ENCODE measurements around the gene PANX2. TPM values are rescaled to one million over a fixed set of nuclear protein-coding genes. Genes with fewer than 3 reads are reported as not detected.
"Not testable (repeated sequence)": the region's sequence is repeated elsewhere in the genome, so short reads cannot be mapped to it uniquely, and the experiment has no call there.

PANX2 gene
- total RNA-seq, 2 donors from 2014 or later, result 0.67 to 1.7 TPM

DNA sequence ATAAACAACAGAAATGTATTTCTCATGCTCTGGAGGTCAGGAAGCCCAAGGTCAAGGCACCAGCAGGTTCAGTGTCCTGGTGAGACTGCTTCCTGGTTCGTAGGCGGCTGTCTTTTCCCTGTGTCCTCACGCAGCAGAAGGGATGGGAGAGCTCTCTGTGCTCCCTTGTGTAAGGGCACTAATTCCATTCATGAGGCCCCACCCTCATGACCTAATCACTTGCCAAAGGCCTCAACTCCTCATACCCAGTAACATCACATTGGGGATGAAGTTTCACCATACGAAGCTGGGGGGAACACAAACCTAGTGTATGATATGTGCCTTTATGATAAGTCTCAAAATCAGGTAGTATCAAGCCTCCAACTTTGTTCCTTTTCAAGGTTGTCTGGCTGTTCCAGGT, 38.6 kb upstream of the PANX2 start:
- no peak for DNase-seq (ENCODE audit: low spot score)
- Histone ChIP-seq H3K27ac (no peak overlapping the region), H3K27me3 (no peaks in the 10 kb centered on the region), H3K36me3 (no peaks in the 10 kb centered on the region), H3K9me3 (no peaks in the 10 kb centered on the region), H3K4me1 (no peaks in the 10 kb centered on the region), H3K4me3 (no peak overlapping the region)
- TF ChIP-seq, protein P1, sequence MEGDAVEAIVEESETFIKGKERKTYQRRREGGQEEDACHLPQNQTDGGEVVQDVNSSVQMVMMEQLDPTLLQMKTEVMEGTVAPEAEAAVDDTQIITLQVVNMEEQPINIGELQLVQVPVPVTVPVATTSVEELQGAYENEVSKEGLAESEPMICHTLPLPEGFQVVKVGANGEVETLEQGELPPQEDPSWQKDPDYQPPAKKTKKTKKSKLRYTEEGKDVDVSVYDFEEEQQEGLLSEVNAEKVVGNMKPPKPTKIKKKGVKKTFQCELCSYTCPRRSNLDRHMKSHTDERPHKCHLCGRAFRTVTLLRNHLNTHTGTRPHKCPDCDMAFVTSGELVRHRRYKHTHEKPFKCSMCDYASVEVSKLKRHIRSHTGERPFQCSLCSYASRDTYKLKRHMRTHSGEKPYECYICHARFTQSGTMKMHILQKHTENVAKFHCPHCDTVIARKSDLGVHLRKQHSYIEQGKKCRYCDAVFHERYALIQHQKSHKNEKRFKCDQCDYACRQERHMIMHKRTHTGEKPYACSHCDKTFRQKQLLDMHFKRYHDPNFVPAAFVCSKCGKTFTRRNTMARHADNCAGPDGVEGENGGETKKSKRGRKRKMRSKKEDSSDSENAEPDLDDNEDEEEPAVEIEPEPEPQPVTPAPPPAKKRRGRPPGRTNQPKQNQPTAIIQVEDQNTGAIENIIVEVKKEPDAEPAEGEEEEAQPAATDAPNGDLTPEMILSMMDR (IDR thresholded peaks at IDR 0.05), result no peak

DNA sequence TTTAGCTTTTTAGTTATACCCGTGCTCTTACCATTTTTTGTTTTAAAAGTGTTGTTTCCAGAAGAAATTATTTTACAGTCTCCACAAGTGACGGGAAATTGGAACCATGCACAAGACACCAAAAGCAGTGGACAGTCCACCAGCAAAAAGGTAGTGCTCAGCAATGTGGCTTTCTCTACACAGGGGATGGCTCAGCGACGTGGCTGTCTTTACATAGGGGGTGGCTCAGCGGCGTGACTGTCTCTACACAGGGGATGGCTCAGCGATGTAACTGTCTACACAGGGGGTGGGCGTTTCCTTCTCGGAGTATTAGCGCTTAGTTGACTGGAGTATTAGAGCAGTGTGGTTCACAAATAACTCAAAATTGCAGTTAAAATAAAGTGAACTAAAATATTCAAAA, 36.0 kb upstream of the PANX2 start:
- Histone ChIP-seq H3K27ac (no peak overlapping the region), H3K27me3 (no peaks in the 10 kb centered on the region), H3K4me1 (no peaks in the 10 kb centered on the region), H3K4me3 (no peak overlapping the region), H3K9me3 (no peaks in the 10 kb centered on the region), H3K36me3 (no peaks in the 10 kb centered on the region)
- TF ChIP-seq, protein P1 (IDR thresholded peaks at IDR 0.05), result no peak
- no peak for DNase-seq (ENCODE audit: low spot score)

DNA sequence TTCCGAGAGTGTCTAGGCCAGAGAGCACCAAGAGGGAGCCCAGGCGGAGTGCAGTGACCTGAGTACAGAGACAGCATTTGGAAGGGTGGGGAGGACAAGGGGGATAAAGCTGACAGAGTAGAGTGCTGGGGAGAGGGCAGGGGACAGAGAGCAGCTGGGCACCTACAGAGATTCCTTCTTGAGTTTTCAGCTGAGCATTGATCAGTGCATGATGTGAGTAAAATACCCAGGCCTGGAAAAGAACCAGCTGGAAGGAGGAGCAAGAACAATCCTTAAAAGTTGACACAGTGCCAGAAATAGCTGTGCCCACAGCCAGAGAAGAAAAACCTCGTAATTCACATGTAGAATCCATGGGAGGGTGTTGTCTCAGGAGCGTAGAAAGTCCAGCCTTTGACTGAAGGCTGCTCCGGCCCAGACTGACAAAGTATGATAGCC, 33.9 kb upstream of the PANX2 start:
- Histone ChIP-seq H3K36me3 (no peaks in the 10 kb centered on the region), H3K4me1 (no peaks in the 10 kb centered on the region), H3K4me3 (no peak overlapping the region), H3K9me3 (no peaks in the 10 kb centered on the region), H3K27me3 (no peaks in the 10 kb centered on the region), H3K27ac (no peak overlapping the region)
- DNase-seq (ENCODE audit: low spot score), result no peak
- TF ChIP-seq, protein P1 (IDR thresholded peaks at IDR 0.05), result no peak

DNA sequence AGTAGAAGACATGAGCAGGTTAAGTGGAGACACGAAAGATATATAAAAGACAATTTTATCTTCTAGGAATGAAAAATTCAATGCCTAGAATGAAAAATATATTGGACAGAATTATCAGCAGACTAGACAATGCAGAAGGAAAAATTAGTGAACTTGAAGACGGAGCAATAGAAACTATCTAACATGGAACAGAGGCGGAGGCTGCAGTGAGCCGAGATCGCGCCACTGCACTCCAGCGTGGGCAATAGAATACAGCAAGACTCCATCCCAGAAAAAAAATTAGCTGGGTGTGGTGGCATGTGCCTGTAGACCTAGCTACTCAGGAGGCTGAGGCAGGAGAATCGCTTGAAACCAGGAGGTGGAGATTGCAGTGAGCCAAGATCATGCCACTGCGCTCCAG, 33.3 kb upstream of the PANX2 start:
- H3K36me3 ChIP-seq; H3K4me1 ChIP-seq; H3K9me3 ChIP-seq; DNase-seq (ENCODE audit: low spot score); H3K27me3 ChIP-seq; H3K27ac ChIP-seq; H3K4me3 ChIP-seq: not testable (repeated sequence)

DNA sequence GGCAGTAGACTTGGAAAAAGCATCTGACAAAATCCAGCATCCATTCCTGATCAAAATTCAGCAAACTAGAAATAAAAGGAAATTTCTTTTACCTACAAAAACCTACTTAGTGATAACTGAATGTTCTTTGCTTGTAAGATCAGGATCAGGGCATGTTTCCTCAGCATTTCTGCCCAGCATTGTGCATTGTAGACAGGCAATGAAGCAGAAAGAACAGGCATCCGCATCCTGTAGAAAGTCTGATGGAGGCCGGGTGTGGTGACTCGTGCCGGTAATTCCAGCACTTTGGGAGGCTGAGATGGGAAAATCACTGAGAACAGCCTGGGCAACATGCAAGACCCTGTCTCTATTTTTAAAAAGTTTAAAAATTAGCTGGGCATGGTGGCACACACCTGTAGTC, 32.5 kb upstream of the PANX2 start:
- DNase-seq (ENCODE audit: low spot score), result no peak
- Histone ChIP-seq H3K4me1 (no peaks in the 10 kb centered on the region), H3K27ac (no peak overlapping the region), H3K27me3 (no peaks in the 10 kb centered on the region), H3K4me3 (no peak overlapping the region), H3K36me3 (no peaks in the 10 kb centered on the region), H3K9me3 (no peaks in the 10 kb centered on the region)
- TF ChIP-seq, protein P1 (IDR thresholded peaks at IDR 0.05), result no peak

DNA sequence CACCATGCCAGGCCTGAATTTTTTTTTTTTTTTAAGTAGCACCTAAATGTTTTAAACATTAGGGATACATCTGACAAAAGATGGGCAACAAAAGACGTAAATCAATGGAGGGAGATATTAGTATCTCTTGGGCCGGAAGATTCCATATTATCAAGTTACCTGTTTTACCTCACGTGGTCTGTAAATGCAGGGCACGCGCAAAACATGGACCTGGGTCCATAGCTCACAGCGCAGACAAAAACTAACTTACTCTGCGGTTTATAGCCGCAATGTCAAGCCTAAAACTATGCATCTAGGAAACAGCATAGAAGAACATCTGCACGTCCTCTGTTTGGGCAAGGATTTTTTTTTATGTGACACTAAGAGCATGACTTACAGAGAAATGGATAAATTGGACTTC, 31.5 kb upstream of the PANX2 start:
- no peak overlapping the region for H3K27ac ChIP-seq
- DNase-seq (ENCODE audit: low spot score), result no peak
- TF ChIP-seq, protein P1 (IDR thresholded peaks at IDR 0.05), result no peak
- H3K9me3 ChIP-seq, result no peaks in the 10 kb centered on the region
- no peaks in the 10 kb centered on the region for H3K4me1 ChIP-seq
- H3K36me3 ChIP-seq, result no peaks in the 10 kb centered on the region
- H3K4me3 ChIP-seq, result no peak overlapping the region
- H3K27me3 ChIP-seq, result no peaks in the 10 kb centered on the region

Data from right atrium auricular region (tissue), 2 donors.